Sigmoid colon (tissue), 4 donors: ENCODE measurements around the gene PRRX1.

Source experiments
- CTCF ChIP-seq, 4 experiments: fragments of 450-650 bp in 3 of 4; fragments of 200-600 bp in 1 of 4; IDR thresholded peaks; one replicate each; pipeline ENCODE4 v1.5.1; 2016 to 2019; ENCODE audit warnings: antibody characterized with exemption in 4 of 4, mild to moderate bottlenecking in 3 of 4, moderate library complexity in 2 of 4
- EP300 ChIP-seq, 4 donors: sonication (generic); formaldehyde crosslinking; IDR thresholded peaks; one replicate each; pipeline ENCODE4 v1.6.1; 2017; ENCODE audit warnings: antibody characterized with exemption in 4 of 4
- POLR2A ChIP-seq, 2 donors: fragments of 450-650 bp; IDR thresholded peaks; one replicate each; pipeline ENCODE4 v1.6.1; 2016; ENCODE audit warnings: antibody characterized with exemption in 2 of 2, mild to moderate bottlenecking in 2 of 2, moderate library complexity in 2 of 2
- POLR2AphosphoS5 ChIP-seq, 4 donors: sonication (generic); formaldehyde crosslinking; IDR thresholded peaks; one replicate each; pipeline ENCODE4 v1.6.1; 2017; ENCODE audit warnings: antibody characterized with exemption in 4 of 4

DNA sequence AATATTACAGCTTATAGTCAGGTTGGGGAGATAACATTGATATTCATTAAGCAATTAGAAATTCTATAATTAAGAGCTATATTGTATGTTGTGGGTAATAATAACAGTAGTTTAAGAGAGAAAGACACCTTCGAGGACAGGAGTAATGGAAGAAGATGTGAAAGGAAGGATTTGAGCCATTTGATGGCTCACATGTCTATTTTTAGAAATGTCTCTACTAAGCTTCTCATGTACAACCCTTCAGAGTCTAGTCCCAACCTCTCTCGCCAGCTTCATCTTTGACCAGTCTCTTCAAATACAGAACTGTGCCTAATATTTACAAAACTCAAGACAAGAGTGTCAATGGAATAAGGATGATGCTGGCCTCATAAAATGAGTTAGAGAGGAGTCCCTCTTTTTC lies 95.1 kb downstream of the PRRX1 start:
- no peak for TF ChIP-seq CTCF (IDR thresholded peaks at IDR 0.05)
- TF ChIP-seq POLR2A (IDR thresholded peaks at IDR 0.05): no peak
- no peak for TF ChIP-seq EP300 (IDR thresholded peaks at IDR 0.05)
- TF ChIP-seq POLR2AphosphoS5 (IDR thresholded peaks at IDR 0.05): no peak
